HEK293 (cell line): ENCODE results near the gene CRYBG1.

ENCODE experiments used
- CTCF ChIA-PET: fragments of 350-600 bp; formaldehyde crosslinking; extraction: SDS; loops from one replicate; lab custom pipeline; 2021; ENCODE audit warnings: antibody characterized with exemption; lab: Yijun Ruan, JAX
- POLR2A ChIA-PET: fragments of 300-600 bp; formaldehyde crosslinking; extraction: SDS; loops from one replicate; lab custom pipeline; 2020; ENCODE audit warnings: antibody characterized with exemption, inconsistent platforms; lab: Yijun Ruan, JAX
- H3K27ac ChIP-seq: fragments of 200-500 bp; sonication (Bioruptor generic); 2 replicates; pipeline ENCODE4 v1.5.1; 2014; ENCODE audit warnings: low read depth, low read length, control low read depth, inconsistent platforms; ENCODE audit errors: extremely low read depth
- H3K36me3 ChIP-seq, 2 experiments: fragments of 200-500 bp in 1 of 2; sonication (Bioruptor generic) in 1 of 2; 1 replicate in 1 of 2; 2 replicates in 1 of 2; pipeline ENCODE4 v1.5.1; 2014 to 2017; ENCODE audit warnings: inconsistent platforms in 2 of 2, low read length in 2 of 2; ENCODE audit not compliant: control insufficient read depth in 2 of 2, insufficient read depth in 1 of 2
- H3K4me1 ChIP-seq: fragments of 200-500 bp; sonication (Bioruptor generic); 2 replicates; pipeline ENCODE4 v1.5.1; 2014; ENCODE audit warnings: mild to moderate bottlenecking, low read length, inconsistent platforms; ENCODE audit not compliant: control insufficient read depth, insufficient read depth
- H3K4me3 ChIP-seq: 2 replicates; pipeline ENCODE4 v1.5.1; 2011; ENCODE audit warnings: low read depth, mild to moderate bottlenecking, control low read depth, low read length, moderate library complexity
- H3K9me3 ChIP-seq: fragments of 200-500 bp; sonication (Bioruptor generic); 2 replicates; pipeline ENCODE4 v1.5.1; 2014; ENCODE audit warnings: low read depth, low read length, inconsistent platforms; ENCODE audit not compliant: control insufficient read depth, insufficient read depth
- GLI2 ChIP-seq: fragments of 450-650 bp; formaldehyde crosslinking; IDR thresholded peaks from 2 replicates; pipeline ENCODE4; 2017; ENCODE audit warnings: missing biosample characterization, missing genetic modification characterization, low read depth, borderline replicate concordance
- KLF1 ChIP-seq: fragments of 450-650 bp; formaldehyde crosslinking; IDR thresholded peaks from 2 replicates; pipeline ENCODE4 v1.5.1; 2016; ENCODE audit warnings: missing biosample characterization, missing genetic modification characterization
- KLF7 ChIP-seq: fragments of 450-650 bp; formaldehyde crosslinking; IDR thresholded peaks from 2 replicates; pipeline ENCODE4 v1.5.1; 2016; ENCODE audit warnings: missing biosample characterization, missing genetic modification characterization, borderline replicate concordance
- SALL2 ChIP-seq: fragments of 450-650 bp; formaldehyde crosslinking; IDR thresholded peaks from 2 replicates; pipeline ENCODE4 v1.5.0; 2017; ENCODE audit warnings: missing biosample characterization, mild to moderate bottlenecking, missing genetic modification characterization, borderline replicate concordance
- ZBTB26 ChIP-seq: fragments of 450-650 bp; formaldehyde crosslinking; optimal IDR thresholded peaks from 2 replicates; pipeline ENCODE3; 2016; ENCODE audit warnings: missing biosample characterization, mild to moderate bottlenecking, missing genetic modification characterization
- ZBTB8A ChIP-seq: fragments of 450-650 bp; formaldehyde crosslinking; IDR thresholded peaks from 2 replicates; pipeline ENCODE4 v1.5.1; 2016; ENCODE audit warnings: missing biosample characterization, missing genetic modification characterization
- ZFP41 ChIP-seq: fragments of 450-650 bp; formaldehyde crosslinking; IDR thresholded peaks from 2 replicates; pipeline ENCODE4 v1.5.1; 2016; ENCODE audit warnings: missing biosample characterization, missing genetic modification characterization, borderline replicate concordance
- ZNF10 ChIP-seq: fragments of 450-650 bp; formaldehyde crosslinking; IDR thresholded peaks from 2 replicates; pipeline ENCODE4 v1.5.1; 2017; ENCODE audit warnings: missing biosample characterization, missing genetic modification characterization
- ZNF112 ChIP-seq: fragments of 450-650 bp; formaldehyde crosslinking; IDR thresholded peaks from 2 replicates; pipeline ENCODE4 v1.5.0; 2017; ENCODE audit warnings: missing biosample characterization, missing genetic modification characterization
- ZNF114 ChIP-seq: fragments of 450-650 bp; formaldehyde crosslinking; IDR thresholded peaks from 2 replicates; pipeline ENCODE4 v1.5.0; 2017; ENCODE audit warnings: missing biosample characterization, missing genetic modification characterization
- ZNF133 ChIP-seq: fragments of 450-650 bp; formaldehyde crosslinking; IDR thresholded peaks from 2 replicates; pipeline ENCODE4 v1.5.1; 2016; ENCODE audit warnings: missing biosample characterization, missing genetic modification characterization
- ZNF155 ChIP-seq: fragments of 450-650 bp; formaldehyde crosslinking; IDR thresholded peaks from 2 replicates; pipeline ENCODE4 v1.5.1; 2016; ENCODE audit warnings: missing biosample characterization, missing genetic modification characterization
- ZNF174 ChIP-seq: fragments of 450-650 bp; formaldehyde crosslinking; IDR thresholded peaks from 2 replicates; pipeline ENCODE4 v1.5.0; 2017; ENCODE audit warnings: missing biosample characterization, mild to moderate bottlenecking, missing genetic modification characterization
- ZNF19 ChIP-seq: fragments of 450-650 bp; formaldehyde crosslinking; IDR thresholded peaks from 2 replicates; pipeline ENCODE4; 2016; ENCODE audit warnings: missing biosample characterization, missing genetic modification characterization, low read depth
- ZNF202 ChIP-seq: fragments of 450-650 bp; formaldehyde crosslinking; IDR thresholded peaks from 2 replicates; pipeline ENCODE4 v1.5.1; 2016; ENCODE audit warnings: missing biosample characterization, missing genetic modification characterization, borderline replicate concordance
- ZNF302 ChIP-seq: fragments of 450-650 bp; formaldehyde crosslinking; IDR thresholded peaks from 2 replicates; pipeline ENCODE4 v1.5.1; 2016; ENCODE audit warnings: missing biosample characterization, missing genetic modification characterization, low read depth
- ZNF529 ChIP-seq: fragments of 450-650 bp; formaldehyde crosslinking; IDR thresholded peaks from 2 replicates; pipeline ENCODE4 v1.5.1; 2017; ENCODE audit warnings: missing genetic modification characterization, missing biosample characterization; ENCODE audit not compliant: insufficient replicate concordance
- ZNF629 ChIP-seq: fragments of 450-650 bp; formaldehyde crosslinking; IDR thresholded peaks from 2 replicates; pipeline ENCODE4 v1.5.1; 2017; ENCODE audit warnings: missing biosample characterization, missing genetic modification characterization
- TF ChIP-seq, protein P1 (sequence below): fragments of 450-650 bp; formaldehyde crosslinking; IDR thresholded peaks from 2 replicates; pipeline ENCODE4 v1.5.1; 2017; ENCODE audit warnings: missing biosample characterization, missing genetic modification characterization
- TF ChIP-seq, protein P2 (sequence below): fragments of 450-650 bp; formaldehyde crosslinking; IDR thresholded peaks from 2 replicates; pipeline ENCODE4 v1.5.1; 2016; ENCODE audit warnings: missing biosample characterization, missing genetic modification characterization
- TF ChIP-seq, protein P3 (sequence below): fragments of 450-650 bp; formaldehyde crosslinking; IDR thresholded peaks from 2 replicates; pipeline ENCODE4; 2016; ENCODE audit warnings: missing biosample characterization, missing genetic modification characterization

The CRYBG1 gene

DNA sequence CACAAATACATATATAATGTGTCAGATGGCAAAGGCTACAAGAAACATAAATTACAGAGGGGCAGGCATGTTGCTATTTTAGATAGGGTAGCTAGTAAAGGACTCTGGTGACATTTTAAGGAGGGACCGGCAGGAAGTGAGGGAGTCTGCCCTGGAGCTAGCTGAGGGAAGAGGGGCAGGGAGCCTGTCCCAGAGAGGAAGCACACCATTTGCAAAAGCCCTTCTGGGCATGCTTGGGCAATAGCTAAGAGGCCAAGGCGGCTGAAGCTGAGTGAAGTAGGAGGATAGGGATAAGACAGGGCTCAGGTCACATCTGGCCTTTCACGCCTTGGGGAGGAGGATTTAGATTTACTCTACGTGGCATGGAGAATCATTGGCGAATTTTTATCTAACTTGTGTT is 172.5 kb downstream of the CRYBG1 start:
- Histone ChIP-seq H3K9me3 (no peaks in the 10 kb centered on the region), H3K4me3 (no peak overlapping the region), H3K4me1 (no peaks in the 10 kb centered on the region), H3K27ac (no peak overlapping the region), H3K36me3 (no peaks in the 10 kb centered on the region)
- CTCF ChIA-PET, result no interaction called here
- POLR2A ChIA-PET, result no interaction called here
- TF ChIP-seq ZNF629 (no peak), SALL2 (tag by site-specific recombination) (no peak), ZBTB26 (no peak), KLF1 (no peak), ZNF202 (tag by site-specific recombination) (no peak), KLF7 (tag by site-specific recombination) (no peak), ZNF10 (tag by site-specific recombination) (no peak), ZNF114 (tag by site-specific recombination) (no peak), ZNF529 (tag by site-specific recombination) (no peak), ZNF112 (tag by site-specific recombination) (no peak), ZNF302 (tag by site-specific recombination) (no peak), ZFP41 (tag by site-specific recombination) (no peak), ZNF133 (no peak), ZBTB8A (tag by site-specific recombination) (no peak)
- TF ChIP-seq, protein P1, sequence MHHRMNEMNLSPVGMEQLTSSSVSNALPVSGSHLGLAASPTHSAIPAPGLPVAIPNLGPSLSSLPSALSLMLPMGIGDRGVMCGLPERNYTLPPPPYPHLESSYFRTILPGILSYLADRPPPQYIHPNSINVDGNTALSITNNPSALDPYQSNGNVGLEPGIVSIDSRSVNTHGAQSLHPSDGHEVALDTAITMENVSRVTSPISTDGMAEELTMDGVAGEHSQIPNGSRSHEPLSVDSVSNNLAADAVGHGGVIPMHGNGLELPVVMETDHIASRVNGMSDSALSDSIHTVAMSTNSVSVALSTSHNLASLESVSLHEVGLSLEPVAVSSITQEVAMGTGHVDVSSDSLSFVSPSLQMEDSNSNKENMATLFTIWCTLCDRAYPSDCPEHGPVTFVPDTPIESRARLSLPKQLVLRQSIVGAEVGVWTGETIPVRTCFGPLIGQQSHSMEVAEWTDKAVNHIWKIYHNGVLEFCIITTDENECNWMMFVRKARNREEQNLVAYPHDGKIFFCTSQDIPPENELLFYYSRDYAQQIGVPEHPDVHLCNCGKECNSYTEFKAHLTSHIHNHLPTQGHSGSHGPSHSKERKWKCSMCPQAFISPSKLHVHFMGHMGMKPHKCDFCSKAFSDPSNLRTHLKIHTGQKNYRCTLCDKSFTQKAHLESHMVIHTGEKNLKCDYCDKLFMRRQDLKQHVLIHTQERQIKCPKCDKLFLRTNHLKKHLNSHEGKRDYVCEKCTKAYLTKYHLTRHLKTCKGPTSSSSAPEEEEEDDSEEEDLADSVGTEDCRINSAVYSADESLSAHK, result no peak
- TF ChIP-seq, protein P2, sequence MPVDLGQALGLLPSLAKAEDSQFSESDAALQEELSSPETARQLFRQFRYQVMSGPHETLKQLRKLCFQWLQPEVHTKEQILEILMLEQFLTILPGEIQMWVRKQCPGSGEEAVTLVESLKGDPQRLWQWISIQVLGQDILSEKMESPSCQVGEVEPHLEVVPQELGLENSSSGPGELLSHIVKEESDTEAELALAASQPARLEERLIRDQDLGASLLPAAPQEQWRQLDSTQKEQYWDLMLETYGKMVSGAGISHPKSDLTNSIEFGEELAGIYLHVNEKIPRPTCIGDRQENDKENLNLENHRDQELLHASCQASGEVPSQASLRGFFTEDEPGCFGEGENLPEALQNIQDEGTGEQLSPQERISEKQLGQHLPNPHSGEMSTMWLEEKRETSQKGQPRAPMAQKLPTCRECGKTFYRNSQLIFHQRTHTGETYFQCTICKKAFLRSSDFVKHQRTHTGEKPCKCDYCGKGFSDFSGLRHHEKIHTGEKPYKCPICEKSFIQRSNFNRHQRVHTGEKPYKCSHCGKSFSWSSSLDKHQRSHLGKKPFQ, result no peak

GRCh38 chr6:106534004-106534403 is 173.5 kb downstream of the CRYBG1 start:
- Histone ChIP-seq H3K9me3 (no peaks in the 10 kb centered on the region), H3K4me3 (no peak overlapping the region), H3K4me1 (no peaks in the 10 kb centered on the region), H3K36me3 (no peaks in the 10 kb centered on the region), H3K27ac (no peak overlapping the region)
- TF ChIP-seq, protein P3, sequence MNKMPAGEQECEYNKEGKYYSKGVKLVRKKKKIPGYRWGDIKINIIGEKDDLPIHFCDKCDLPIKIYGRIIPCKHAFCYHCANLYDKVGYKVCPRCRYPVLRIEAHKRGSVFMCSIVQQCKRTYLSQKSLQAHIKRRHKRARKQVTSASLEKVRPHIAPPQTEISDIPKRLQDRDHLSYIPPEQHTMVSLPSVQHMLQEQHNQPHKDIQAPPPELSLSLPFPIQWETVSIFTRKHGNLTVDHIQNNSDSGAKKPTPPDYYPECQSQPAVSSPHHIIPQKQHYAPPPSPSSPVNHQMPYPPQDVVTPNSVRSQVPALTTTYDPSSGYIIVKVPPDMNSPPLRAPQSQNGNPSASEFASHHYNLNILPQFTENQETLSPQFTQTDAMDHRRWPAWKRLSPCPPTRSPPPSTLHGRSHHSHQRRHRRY, result no peak
- TF ChIP-seq ZNF174 (tag by site-specific recombination) (no peak), GLI2 (tag by site-specific recombination) (no peak), ZNF19 (tag by site-specific recombination) (no peak), ZNF155 (no peak)
- CTCF ChIA-PET, result interaction anchor here (0.5 to 1.7 kb wide), 4 partner anchors 12 to 502 kb away, joined by 5 read pairs; no protein-coding TSS in a partner anchor
- POLR2A ChIA-PET, result no interaction called here
